ENCODE data around the gene ELMOD3.
"Not testable (repeated sequence)": the region's sequence is repeated elsewhere in the genome, so short reads cannot be mapped to it uniquely, and the experiment has no call there.

Gene ELMOD3

GRCh38 chr2:85439025-85439472 is 84.5 kb downstream of the ELMOD3 start:
- WGBS (ENCODE audit: insufficient coverage): 96% methylated on average over 5 of the region's 6 CpGs
- Histone ChIP-seq H3K9me3 (ENCODE audit: control extremely low read depth in 1 of 5, control insufficient read depth in 4 of 5, insufficient read depth in 2 of 5, low read depth in 1 of 5, low read length in 4 of 5) (no peaks in the 10 kb centered on the region), H3K36me3 (ENCODE audit: control insufficient read depth in 4 of 4, insufficient read depth in 4 of 4, low read length in 3 of 4) (no peaks in the 10 kb centered on the region), H3K27ac (ENCODE audit: insufficient read depth in 1 of 2, low read depth in 1 of 2, low read length in 2 of 2, poor library complexity in 1 of 2, severe bottlenecking in 2 of 2) (peak overlapping the region; percentile 80 to 90), H3K27me3 (replicated peaks in 2 of 5; ENCODE audit: control insufficient read depth in 4 of 5, insufficient read depth in 5 of 5, low read length in 4 of 5) (no peaks in the 10 kb centered on the region), H3K4me3 (ENCODE audit: control insufficient read depth in 1 of 7, extremely low read depth in 1 of 7, insufficient read depth in 4 of 7, low read depth in 2 of 7, low read length in 6 of 7) (no peak overlapping the region), H3K4me1 (ENCODE audit: control extremely low read depth in 1 of 4, control insufficient read depth in 4 of 4, insufficient read depth in 4 of 4, low read length in 3 of 4) (peaks cover 3 to 71% (median 56%) of the 10 kb centered on the region in 4 experiments)
- ChIA-PET POLR2A (interaction anchor here (1.2 to 3.0 kb wide), 2 partner anchors 30 to 100 kb away, joined by 4 to 28 read pairs; partner anchors contain the start of gene MAT2A), CTCF (interaction anchor here (0.7 to 21.4 kb wide), 8 partner anchors 11 to 149 kb away, joined by 3 to 584 read pairs (median 6); partner anchors contain the start of gene MAT2A)
- no peak for DNase-seq

GRCh38 chr2:85439569-85439968 is 85.0 kb downstream of the ELMOD3 start:
- H3K4me1 ChIP-seq (ENCODE audit: control extremely low read depth in 1 of 4, control insufficient read depth in 4 of 4, insufficient read depth in 4 of 4, low read length in 3 of 4): peaks cover 3 to 65% (median 51%) of the 10 kb centered on the region in 4 experiments
- H3K4me3 ChIP-seq (ENCODE audit: control insufficient read depth in 1 of 7, extremely low read depth in 1 of 7, insufficient read depth in 4 of 7, low read depth in 2 of 7, low read length in 6 of 7); H3K27ac ChIP-seq (ENCODE audit: insufficient read depth in 1 of 2, low read depth in 1 of 2, low read length in 2 of 2, poor library complexity in 1 of 2, severe bottlenecking in 2 of 2); H3K9me3 ChIP-seq (ENCODE audit: control extremely low read depth in 1 of 5, control insufficient read depth in 4 of 5, insufficient read depth in 2 of 5, low read depth in 1 of 5, low read length in 4 of 5); H3K36me3 ChIP-seq (ENCODE audit: control insufficient read depth in 4 of 4, insufficient read depth in 4 of 4, low read length in 3 of 4); H3K27me3 ChIP-seq (replicated peaks in 2 of 5; ENCODE audit: control insufficient read depth in 4 of 5, insufficient read depth in 5 of 5, low read length in 4 of 5); DNase-seq: not testable (repeated sequence)
- CTCF ChIA-PET: interaction anchor here (0.7 kb wide), 1 partner anchor 149 kb away, joined by 3 read pairs; no protein-coding TSS in a partner anchor
- POLR2A ChIA-PET: interaction anchor here (1.1 to 3.0 kb wide), 2 partner anchors 53 to 99 kb away, joined by 3 to 28 read pairs; partner anchors contain the start of gene MAT2A
- 98% methylated on average over 6 of the region's 9 CpGs for WGBS (ENCODE audit: insufficient coverage)

DNA sequence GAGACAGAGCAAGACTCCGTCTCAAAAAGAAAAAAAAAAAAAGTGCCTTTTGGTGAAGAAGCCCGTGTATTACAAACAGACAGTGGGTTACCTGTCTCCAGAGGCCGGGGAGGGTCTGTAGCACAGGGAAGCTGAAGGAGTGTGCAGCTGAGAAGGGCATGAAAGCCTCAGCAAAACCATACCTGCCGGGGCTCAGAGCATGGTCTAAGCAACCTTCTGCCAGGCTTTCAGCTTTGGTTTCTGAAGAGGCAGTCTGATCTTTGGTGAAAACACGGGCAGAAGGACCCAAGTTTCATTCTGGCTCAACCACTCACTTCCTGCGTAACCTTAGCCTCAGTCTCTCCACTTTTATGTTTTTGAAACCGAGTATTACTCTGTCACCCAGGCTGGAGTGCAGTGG is 85.4 kb downstream of the ELMOD3 start:
- Histone ChIP-seq H3K27me3 (replicated peaks in 2 of 5; ENCODE audit: control insufficient read depth in 4 of 5, insufficient read depth in 5 of 5, low read length in 4 of 5) (no peaks in the 10 kb centered on the region), H3K27ac (ENCODE audit: insufficient read depth in 1 of 2, low read depth in 1 of 2, low read length in 2 of 2, poor library complexity in 1 of 2, severe bottlenecking in 2 of 2) (no peak overlapping the region), H3K4me3 (ENCODE audit: control insufficient read depth in 1 of 7, extremely low read depth in 1 of 7, insufficient read depth in 4 of 7, low read depth in 2 of 7, low read length in 6 of 7) (no peak overlapping the region), H3K4me1 (ENCODE audit: control extremely low read depth in 1 of 4, control insufficient read depth in 4 of 4, insufficient read depth in 4 of 4, low read length in 3 of 4) (peaks cover 3 to 62% (median 48%) of the 10 kb centered on the region in 4 experiments), H3K9me3 (ENCODE audit: control extremely low read depth in 1 of 5, control insufficient read depth in 4 of 5, insufficient read depth in 2 of 5, low read depth in 1 of 5, low read length in 4 of 5) (no peaks in the 10 kb centered on the region), H3K36me3 (ENCODE audit: control insufficient read depth in 4 of 4, insufficient read depth in 4 of 4, low read length in 3 of 4) (no peaks in the 10 kb centered on the region)
- no peak for DNase-seq
- ChIA-PET POLR2A (interaction anchor here (1.1 kb wide), 1 partner anchor 54 kb away, joined by 3 read pairs; no protein-coding TSS in a partner anchor), CTCF (interaction anchor here (0.7 to 1.7 kb wide), 4 partner anchors 29 to 148 kb away, joined by 3 read pairs; no protein-coding TSS in a partner anchor)
- 95% methylated on average over 7 of the region's 7 CpGs for WGBS (ENCODE audit: insufficient coverage)

DNA sequence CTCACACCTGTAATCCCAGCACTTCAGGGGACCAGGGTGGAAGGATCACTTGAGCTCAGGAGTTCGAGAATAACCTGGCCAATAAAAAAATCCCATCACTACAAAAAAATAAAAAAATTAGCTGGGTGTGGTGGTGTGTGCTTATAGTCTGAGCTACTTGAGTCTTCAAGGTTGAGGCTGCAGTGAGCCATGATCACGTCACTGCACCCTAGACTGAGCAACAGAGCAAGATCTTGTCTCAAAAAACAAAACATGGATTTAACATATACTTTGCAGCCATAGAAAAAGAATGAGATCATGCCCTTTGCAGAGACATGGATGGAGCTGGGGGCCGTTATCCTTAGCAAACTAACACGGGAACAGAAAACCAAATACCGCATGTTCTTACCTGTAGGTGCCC is 86.2 kb downstream of the ELMOD3 start:
- ChIA-PET CTCF (interaction anchor here (1.2 to 1.7 kb wide), 5 partner anchors 28 to 110 kb away, joined by 3 read pairs; no protein-coding TSS in a partner anchor), POLR2A (interaction anchor here (1.1 to 1.5 kb wide), 2 partner anchors 55 to 99 kb away, joined by 3 to 12 read pairs; partner anchors contain the start of gene MAT2A)
- Histone ChIP-seq H3K27me3 (replicated peaks in 2 of 5; ENCODE audit: control insufficient read depth in 4 of 5, insufficient read depth in 5 of 5, low read length in 4 of 5) (no peaks in the 10 kb centered on the region), H3K4me3 (ENCODE audit: control insufficient read depth in 1 of 7, extremely low read depth in 1 of 7, insufficient read depth in 4 of 7, low read depth in 2 of 7, low read length in 6 of 7) (no peak overlapping the region), H3K36me3 (ENCODE audit: control insufficient read depth in 4 of 4, insufficient read depth in 4 of 4, low read length in 3 of 4) (no peaks in the 10 kb centered on the region), H3K27ac (ENCODE audit: insufficient read depth in 1 of 2, low read depth in 1 of 2, low read length in 2 of 2, poor library complexity in 1 of 2, severe bottlenecking in 2 of 2) (no peak overlapping the region), H3K4me1 (ENCODE audit: control extremely low read depth in 1 of 4, control insufficient read depth in 4 of 4, insufficient read depth in 4 of 4, low read length in 3 of 4) (peaks cover 3 to 58% (median 40%) of the 10 kb centered on the region in 4 experiments), H3K9me3 (ENCODE audit: control extremely low read depth in 1 of 5, control insufficient read depth in 4 of 5, insufficient read depth in 2 of 5, low read depth in 1 of 5, low read length in 4 of 5) (no peaks in the 10 kb centered on the region)
- DNase-seq: no peak
- 100% methylated on average over 3 of the region's 5 CpGs for WGBS (ENCODE audit: insufficient coverage)

Data from common myeloid progenitor, CD34-positive (primary cell).